Suprapubic skin (tissue), 4 donors: Measurements from ENCODE around the gene RHBDL3. TPM values are rescaled to one million over a fixed set of nuclear protein-coding genes. Genes with fewer than 3 reads are reported as not detected.
"Not testable (repeated sequence)": the region's sequence is repeated elsewhere in the genome, so short reads cannot be mapped to it uniquely, and the experiment has no call there.

ENCODE experiments used
- DNase-seq, 2 donors: peaks; one replicate each; pipeline ENCODE4 v3.0.0-alpha.2; 2019; ENCODE audit warnings: low spot score in 2 of 2
- H3K27ac ChIP-seq: fragments of 200-600 bp; sonication (generic); one replicate; pipeline ENCODE4 v1.5.1; 2019
- H3K27me3 ChIP-seq: fragments of 200-600 bp; sonication (generic); one replicate; pipeline ENCODE4 v1.5.1; 2019
- H3K36me3 ChIP-seq: fragments of 200-600 bp; sonication (generic); one replicate; pipeline ENCODE4 v1.5.1; 2019
- H3K4me1 ChIP-seq: fragments of 200-600 bp; sonication (generic); one replicate; pipeline ENCODE4 v1.5.1; 2019
- H3K4me3 ChIP-seq: fragments of 200-600 bp; sonication (generic); one replicate; pipeline ENCODE4 v1.5.1; 2019; ENCODE audit warnings: mild to moderate bottlenecking
- H3K9me3 ChIP-seq: fragments of 200-600 bp; sonication (generic); one replicate; pipeline ENCODE4 v1.5.1; 2019
- CTCF ChIP-seq, 2 donors: fragments of 200-600 bp in 1 of 2; fragments of 450-650 bp in 1 of 2; sonication (generic) in 1 of 2; IDR thresholded peaks; one replicate each; pipeline ENCODE4 v1.5.1; 2016 to 2019; ENCODE audit warnings: antibody characterized with exemption in 2 of 2, mild to moderate bottlenecking in 1 of 2, moderate library complexity in 1 of 2
- EP300 ChIP-seq: sonication (generic); formaldehyde crosslinking; IDR thresholded peaks from one replicate; pipeline ENCODE4 v1.6.1; 2017; ENCODE audit warnings: antibody characterized with exemption
- POLR2A ChIP-seq, 2 donors: fragments of 450-650 bp; IDR thresholded peaks; one replicate each; pipeline ENCODE4 v1.6.1; 2017; ENCODE audit warnings: antibody characterized with exemption in 2 of 2, mild to moderate bottlenecking in 2 of 2, moderate library complexity in 2 of 2
- POLR2AphosphoS5 ChIP-seq, 3 donors: sonication (generic); formaldehyde crosslinking; IDR thresholded peaks; one replicate each; pipeline ENCODE4 v1.6.1; 2017; ENCODE audit warnings: antibody characterized with exemption in 3 of 3
- WGBS: methylation state at CpG from one replicate; pipeline ENCODE4 v1.1.5; 2018; 5-methylcytosine and 5-hydroxymethylcytosine counted together
- total RNA-seq, 4 donors: library from RNA; depleted of rRNA; stranded (reverse); fragments of >200 nt; gene quantifications; one replicate each; pipeline ENCODE4 v1.1.0, GENCODE V29; 2016

RHBDL3 gene
- total RNA-seq, 4 donors from 2014 or later, result 0.31 to 1.7 (median 0.34) TPM; not detected in 1

GRCh38 chr17:32305049-32305448 is 39.4 kb downstream of the RHBDL3 start:
- H3K4me3 ChIP-seq, result no peak overlapping the region
- no peaks in the 10 kb centered on the region for H3K27me3 ChIP-seq
- no peak for DNase-seq
- 86% methylated on average over 9 of the region's 9 CpGs for WGBS
- TF ChIP-seq EP300, result no peak
- no peak for TF ChIP-seq POLR2A (IDR thresholded peaks at IDR 0.05)
- TF ChIP-seq POLR2AphosphoS5 (IDR thresholded peaks at IDR 0.05), result no peak
- no peak for TF ChIP-seq CTCF (IDR thresholded peaks at IDR 0.05)
- H3K27ac ChIP-seq, result no peak overlapping the region
- H3K4me1 ChIP-seq, result no peaks in the 10 kb centered on the region
- H3K36me3 ChIP-seq, result no peaks in the 10 kb centered on the region
- no peaks in the 10 kb centered on the region for H3K9me3 ChIP-seq

DNA sequence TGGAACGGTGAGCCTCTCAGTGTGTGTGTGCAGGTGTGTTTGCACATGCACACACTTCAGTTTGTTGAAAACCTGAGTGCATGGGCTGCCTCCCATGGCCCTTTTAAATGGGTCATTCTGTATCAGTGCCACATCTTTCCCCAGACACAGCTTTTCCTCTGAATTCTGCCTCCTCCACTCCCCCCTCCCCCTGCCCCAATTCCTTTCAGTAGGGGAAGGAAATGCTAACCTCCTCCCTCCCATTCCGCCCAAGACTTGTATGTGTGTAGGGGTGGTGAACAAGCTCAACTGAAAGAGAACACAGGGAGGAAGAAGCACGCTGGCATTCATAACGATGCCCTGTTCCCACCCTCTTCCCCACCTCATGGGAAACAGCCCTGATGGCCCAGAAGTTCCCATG is 42.0 kb downstream of the RHBDL3 start:
- TF ChIP-seq POLR2AphosphoS5 (IDR thresholded peaks at IDR 0.05), result no peak
- no peak for TF ChIP-seq EP300
- no peak for TF ChIP-seq CTCF (IDR thresholded peaks at IDR 0.05)
- no peak for TF ChIP-seq POLR2A (IDR thresholded peaks at IDR 0.05)
- Histone ChIP-seq H3K4me3 (no peak overlapping the region), H3K27ac (no peak overlapping the region), H3K4me1 (no peaks in the 10 kb centered on the region), H3K36me3 (no peaks in the 10 kb centered on the region), H3K27me3 (no peaks in the 10 kb centered on the region), H3K9me3 (no peaks in the 10 kb centered on the region)
- WGBS, result 63% methylated on average over 4 of the region's 4 CpGs
- DNase-seq, result no peak

- Histone ChIP-seq H3K27ac (no peak overlapping the region), H3K27me3 (no peaks in the 10 kb centered on the region), H3K9me3 (no peaks in the 10 kb centered on the region), H3K36me3 (no peaks in the 10 kb centered on the region), H3K4me1 (no peaks in the 10 kb centered on the region), H3K4me3 (peak overlapping the region; percentile 4)
- TF ChIP-seq POLR2AphosphoS5 (IDR thresholded peaks at IDR 0.05), result no peak
- no peak for TF ChIP-seq POLR2A (IDR thresholded peaks at IDR 0.05)
- TF ChIP-seq CTCF (IDR thresholded peaks at IDR 0.05), result no peak
- no peak for DNase-seq
- 17% methylated on average over 9 of the region's 9 CpGs for WGBS
These were observed 45.5 kb downstream of the RHBDL3 start for GRCh38 chr17:32311028-32311536.

DNA sequence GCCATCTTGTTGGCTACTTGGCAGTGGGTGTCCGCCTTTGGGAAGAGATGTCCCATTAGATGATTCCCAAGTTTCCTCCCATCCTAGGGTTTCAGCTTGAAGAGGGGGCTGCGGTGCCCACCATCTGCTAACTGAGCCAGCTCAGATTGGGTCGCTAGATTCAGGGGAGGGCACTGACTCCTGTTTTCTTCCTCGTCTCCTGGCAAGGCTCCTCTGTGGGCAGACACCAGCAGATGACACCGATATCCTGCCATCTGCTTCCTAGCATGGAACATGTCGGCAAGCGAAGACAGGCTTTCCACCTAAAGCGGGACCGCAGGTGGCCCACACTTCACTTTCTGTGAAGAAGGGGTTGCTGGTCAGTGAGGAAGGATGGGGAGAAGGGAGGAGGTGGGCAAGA is 49.0 kb downstream of the RHBDL3 start:
- no peaks in the 10 kb centered on the region for H3K36me3 ChIP-seq
- no peak overlapping the region for H3K27ac ChIP-seq
- no peaks in the 10 kb centered on the region for H3K27me3 ChIP-seq
- no peak for TF ChIP-seq POLR2AphosphoS5 (IDR thresholded peaks at IDR 0.05)
- no peak for TF ChIP-seq POLR2A (IDR thresholded peaks at IDR 0.05)
- TF ChIP-seq CTCF (IDR thresholded peaks at IDR 0.05), result no peak
- TF ChIP-seq EP300, result no peak
- H3K9me3 ChIP-seq, result no peaks in the 10 kb centered on the region
- no peaks in the 10 kb centered on the region for H3K4me1 ChIP-seq
- no peak for DNase-seq
- H3K4me3 ChIP-seq, result no peak overlapping the region
- 78% methylated on average over 7 of the region's 9 CpGs for WGBS

GRCh38 chr17:32315171-32315570 is 49.5 kb downstream of the RHBDL3 start:
- no peaks in the 10 kb centered on the region for H3K4me1 ChIP-seq
- no peaks in the 10 kb centered on the region for H3K36me3 ChIP-seq
- no peak for TF ChIP-seq POLR2AphosphoS5 (IDR thresholded peaks at IDR 0.05)
- no peak for TF ChIP-seq EP300
- no peak for TF ChIP-seq CTCF (IDR thresholded peaks at IDR 0.05)
- TF ChIP-seq POLR2A (IDR thresholded peaks at IDR 0.05), result no peak
- no peaks in the 10 kb centered on the region for H3K9me3 ChIP-seq
- H3K27me3 ChIP-seq, result no peaks in the 10 kb centered on the region
- DNase-seq, result no peak
- no peak overlapping the region for H3K4me3 ChIP-seq
- H3K27ac ChIP-seq, result no peak overlapping the region
- WGBS, result 83% methylated on average over 8 of the region's 8 CpGs

DNA sequence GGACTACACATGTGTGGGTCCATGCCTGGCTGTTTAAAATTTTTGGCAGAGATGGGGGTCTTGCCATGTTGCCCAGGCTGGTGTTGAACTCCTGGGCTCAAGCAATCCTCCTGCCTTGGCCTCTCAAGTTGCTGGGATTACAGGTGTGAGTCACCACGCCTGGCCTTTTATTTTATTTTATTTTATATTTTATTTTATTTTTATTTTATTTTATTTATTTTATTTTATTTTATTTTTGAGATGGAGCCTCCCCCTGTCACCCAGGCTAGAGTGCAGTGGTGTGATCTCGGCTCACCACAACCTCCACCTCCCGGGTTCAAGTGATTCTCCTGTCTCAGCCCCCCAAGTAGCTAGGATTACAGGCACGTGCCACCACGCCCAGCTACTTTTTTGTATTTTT is 51.0 kb downstream of the RHBDL3 start:
- DNase-seq, H3K4me3 ChIP-seq, H3K36me3 ChIP-seq, H3K4me1 ChIP-seq, H3K27ac ChIP-seq, H3K9me3 ChIP-seq, H3K27me3 ChIP-seq: not testable (repeated sequence)
- 95% methylated on average over 5 of the region's 5 CpGs for WGBS
